Measurements from ENCODE around the gene OVCA2.
"Not testable (repeated sequence)": the region's sequence is repeated elsewhere in the genome, so short reads cannot be mapped to it uniquely, and the experiment has no call there.

OVCA2 gene

DNA sequence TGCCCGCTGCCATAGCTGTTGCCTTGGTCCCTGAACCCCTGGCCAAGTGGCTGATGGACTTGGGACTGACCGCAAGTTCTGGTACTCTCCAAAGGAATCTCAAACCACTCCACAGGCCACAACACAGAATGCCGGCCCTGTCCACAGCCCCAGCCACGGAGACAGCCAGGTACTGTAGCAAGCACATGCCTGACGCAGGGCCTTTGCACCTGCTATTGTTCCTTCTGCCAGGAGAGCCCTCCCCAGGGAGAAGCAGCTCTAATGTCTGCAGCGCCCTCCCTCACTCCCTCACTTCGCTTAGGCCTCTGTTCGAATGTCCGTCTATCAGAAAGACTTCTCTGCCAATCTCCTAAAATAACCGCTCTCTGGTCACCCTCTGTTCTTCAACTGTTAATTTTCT lies 32.1 kb upstream of the OVCA2 start:
- H3K9ac ChIP-seq (ENCODE audit: low read depth, low read length) = no peak overlapping the region
- TF ChIP-seq EZH2 (IDR thresholded peaks at IDR 0.05; ENCODE audit: borderline replicate concordance, low read depth, low read length, severe bottlenecking) = no peak
- TF ChIP-seq, protein P1, sequence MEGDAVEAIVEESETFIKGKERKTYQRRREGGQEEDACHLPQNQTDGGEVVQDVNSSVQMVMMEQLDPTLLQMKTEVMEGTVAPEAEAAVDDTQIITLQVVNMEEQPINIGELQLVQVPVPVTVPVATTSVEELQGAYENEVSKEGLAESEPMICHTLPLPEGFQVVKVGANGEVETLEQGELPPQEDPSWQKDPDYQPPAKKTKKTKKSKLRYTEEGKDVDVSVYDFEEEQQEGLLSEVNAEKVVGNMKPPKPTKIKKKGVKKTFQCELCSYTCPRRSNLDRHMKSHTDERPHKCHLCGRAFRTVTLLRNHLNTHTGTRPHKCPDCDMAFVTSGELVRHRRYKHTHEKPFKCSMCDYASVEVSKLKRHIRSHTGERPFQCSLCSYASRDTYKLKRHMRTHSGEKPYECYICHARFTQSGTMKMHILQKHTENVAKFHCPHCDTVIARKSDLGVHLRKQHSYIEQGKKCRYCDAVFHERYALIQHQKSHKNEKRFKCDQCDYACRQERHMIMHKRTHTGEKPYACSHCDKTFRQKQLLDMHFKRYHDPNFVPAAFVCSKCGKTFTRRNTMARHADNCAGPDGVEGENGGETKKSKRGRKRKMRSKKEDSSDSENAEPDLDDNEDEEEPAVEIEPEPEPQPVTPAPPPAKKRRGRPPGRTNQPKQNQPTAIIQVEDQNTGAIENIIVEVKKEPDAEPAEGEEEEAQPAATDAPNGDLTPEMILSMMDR (IDR thresholded peaks at IDR 0.05; ENCODE audit: borderline replicate concordance, extremely low read depth, low read length, poor library complexity, severe bottlenecking) = no peak
- DNase-seq (no peak), ATAC-seq (ENCODE audit: insufficient read depth, low read depth) (no peak)
- peaks cover 11% of the 10 kb centered on the region for H3K4me1 ChIP-seq (ENCODE audit: insufficient read depth, low read length)
- H3K4me2 ChIP-seq (ENCODE audit: insufficient read depth, low read length) = no peak overlapping the region
- H3K27me3 ChIP-seq (ENCODE audit: insufficient read depth, low read length, poor library complexity) = peaks cover 6% of the 10 kb centered on the region
- H3K4me3 ChIP-seq (ENCODE audit: low read depth in 1 of 2, low read length in 2 of 2) = no peak overlapping the region
- H3K79me2 ChIP-seq (ENCODE audit: insufficient read depth, low read length) = no peaks in the 10 kb centered on the region
- no peaks in the 10 kb centered on the region for H3K36me3 ChIP-seq (ENCODE audit: insufficient read depth, low read length)
- no peaks in the 10 kb centered on the region for H3K9me3 ChIP-seq (ENCODE audit: insufficient read depth, low read length, severe bottlenecking)
- H3K27ac ChIP-seq (ENCODE audit: low read length) = no peak overlapping the region
- no peak overlapping the region for H2AFZ ChIP-seq (ENCODE audit: low read depth, low read length)
- no peaks in the 10 kb centered on the region for H4K20me1 ChIP-seq (ENCODE audit: insufficient read depth, low read length)

DNA sequence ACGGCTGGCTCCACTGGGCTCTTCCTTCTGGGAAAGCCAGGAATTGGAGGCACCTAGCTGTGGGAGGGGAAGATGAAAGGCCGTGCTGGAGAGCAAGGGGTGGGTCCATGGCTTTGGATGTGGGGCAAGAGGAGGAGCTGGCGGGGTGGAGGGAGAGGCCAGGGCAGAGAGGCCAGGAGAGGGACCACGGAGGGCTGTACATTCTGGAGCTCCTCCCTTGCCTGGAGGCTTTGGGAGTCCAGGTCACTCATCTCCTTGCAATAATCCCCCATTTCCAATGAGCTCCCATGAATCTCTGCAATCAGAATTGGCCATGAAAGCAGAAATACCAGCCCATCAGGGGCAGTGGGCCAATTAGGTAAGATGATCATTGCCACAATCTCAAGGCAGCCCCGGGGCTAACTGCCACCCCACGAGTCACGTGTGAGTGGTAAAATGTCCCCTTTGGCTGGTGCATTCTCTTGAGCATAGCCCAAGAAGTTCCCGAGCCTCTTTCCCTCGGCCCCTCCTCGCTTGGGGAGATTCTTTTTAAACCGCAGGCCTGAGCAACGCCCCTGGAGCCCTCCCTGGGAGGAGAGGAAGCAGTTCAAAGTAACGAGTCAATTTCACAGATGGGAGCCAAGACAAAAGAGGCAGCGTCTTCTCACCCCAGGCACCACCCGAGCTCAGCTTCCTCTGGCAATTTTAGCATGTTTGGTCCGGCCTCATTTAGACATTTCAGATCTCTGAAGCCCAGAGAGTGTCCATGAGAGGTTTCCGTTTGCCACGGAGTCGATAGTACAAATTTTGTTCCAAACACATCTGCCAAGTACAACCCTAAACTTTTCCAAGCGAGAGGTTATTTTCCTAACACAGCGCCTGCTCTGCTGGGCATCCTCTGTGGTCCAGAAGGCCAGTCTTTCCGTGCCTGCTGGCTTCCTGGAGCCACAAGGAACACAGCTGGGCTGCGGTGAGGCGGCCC lies 30.1 kb upstream of the OVCA2 start:
- peaks cover 6% of the 10 kb centered on the region for H3K27me3 ChIP-seq (ENCODE audit: insufficient read depth, low read length, poor library complexity)
- DNase-seq (peak; percentile 26), ATAC-seq (ENCODE audit: insufficient read depth, low read depth) (peak; percentile 49; the same call in 2 of the 3 replicates)
- peaks cover 11% of the 10 kb centered on the region for H3K4me1 ChIP-seq (ENCODE audit: insufficient read depth, low read length)
- H3K27ac ChIP-seq (ENCODE audit: low read length) = no peak overlapping the region
- no peaks in the 10 kb centered on the region for H3K36me3 ChIP-seq (ENCODE audit: insufficient read depth, low read length)
- H3K4me2 ChIP-seq (ENCODE audit: insufficient read depth, low read length) = peak overlapping the region; percentile 17; the same call in 1 of the 2 replicates
- no peak overlapping the region for H3K4me3 ChIP-seq (ENCODE audit: low read depth in 1 of 2, low read length in 2 of 2)
- no peak overlapping the region for H3K9ac ChIP-seq (ENCODE audit: low read depth, low read length)
- H2AFZ ChIP-seq (ENCODE audit: low read depth, low read length) = no peak overlapping the region
- no peaks in the 10 kb centered on the region for H3K79me2 ChIP-seq (ENCODE audit: insufficient read depth, low read length)
- no peaks in the 10 kb centered on the region for H3K9me3 ChIP-seq (ENCODE audit: insufficient read depth, low read length, severe bottlenecking)
- no peaks in the 10 kb centered on the region; the same call in 1 of the 2 replicates for H4K20me1 ChIP-seq (ENCODE audit: insufficient read depth, low read length)
- TF ChIP-seq, protein P1 (IDR thresholded peaks at IDR 0.05; ENCODE audit: borderline replicate concordance, extremely low read depth, low read length, poor library complexity, severe bottlenecking) = no peak
- no peak for TF ChIP-seq EZH2 (IDR thresholded peaks at IDR 0.05; ENCODE audit: borderline replicate concordance, low read depth, low read length, severe bottlenecking)

DNA sequence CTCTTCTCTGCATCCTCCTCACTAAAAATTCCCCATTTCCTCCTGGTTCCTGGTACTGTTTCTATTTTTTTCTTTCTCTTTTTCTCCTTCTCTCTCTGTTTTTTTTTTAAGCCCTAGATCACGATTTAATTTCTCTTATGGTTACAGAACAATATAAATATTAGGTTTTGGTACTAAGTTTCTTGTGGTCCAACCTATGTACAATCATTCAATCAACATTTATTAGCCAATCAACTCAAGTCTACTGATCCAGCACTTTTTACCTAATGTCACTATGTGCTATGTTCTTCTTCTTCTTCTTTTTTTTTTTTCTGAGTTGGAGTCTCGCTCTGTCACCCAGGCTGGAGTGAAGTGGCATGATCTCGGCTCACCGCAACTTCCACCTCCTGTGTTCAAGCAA lies 29.3 kb upstream of the OVCA2 start:
- Histone ChIP-seq H3K27ac (ENCODE audit: low read length) (no peak overlapping the region), H3K4me3 (ENCODE audit: low read depth in 1 of 2, low read length in 2 of 2) (no peak overlapping the region), H3K79me2 (ENCODE audit: insufficient read depth, low read length) (no peaks in the 10 kb centered on the region), H3K9me3 (ENCODE audit: insufficient read depth, low read length, severe bottlenecking) (no peaks in the 10 kb centered on the region), H4K20me1 (ENCODE audit: insufficient read depth, low read length) (no peaks in the 10 kb centered on the region; the same call in 1 of the 2 replicates), H2AFZ (ENCODE audit: low read depth, low read length) (no peak overlapping the region), H3K4me1 (ENCODE audit: insufficient read depth, low read length) (peaks cover 11% of the 10 kb centered on the region), H3K27me3 (ENCODE audit: insufficient read depth, low read length, poor library complexity) (peaks cover 6% of the 10 kb centered on the region), H3K9ac (ENCODE audit: low read depth, low read length) (no peak overlapping the region), H3K36me3 (ENCODE audit: insufficient read depth, low read length) (no peaks in the 10 kb centered on the region), H3K4me2 (ENCODE audit: insufficient read depth, low read length) (no peak overlapping the region)
- no peak for DNase-seq
- ATAC-seq (ENCODE audit: insufficient read depth, low read depth) = no peak
- TF ChIP-seq, protein P1 (IDR thresholded peaks at IDR 0.05; ENCODE audit: borderline replicate concordance, extremely low read depth, low read length, poor library complexity, severe bottlenecking) = no peak
- no peak for TF ChIP-seq EZH2 (IDR thresholded peaks at IDR 0.05; ENCODE audit: borderline replicate concordance, low read depth, low read length, severe bottlenecking)

DNA sequence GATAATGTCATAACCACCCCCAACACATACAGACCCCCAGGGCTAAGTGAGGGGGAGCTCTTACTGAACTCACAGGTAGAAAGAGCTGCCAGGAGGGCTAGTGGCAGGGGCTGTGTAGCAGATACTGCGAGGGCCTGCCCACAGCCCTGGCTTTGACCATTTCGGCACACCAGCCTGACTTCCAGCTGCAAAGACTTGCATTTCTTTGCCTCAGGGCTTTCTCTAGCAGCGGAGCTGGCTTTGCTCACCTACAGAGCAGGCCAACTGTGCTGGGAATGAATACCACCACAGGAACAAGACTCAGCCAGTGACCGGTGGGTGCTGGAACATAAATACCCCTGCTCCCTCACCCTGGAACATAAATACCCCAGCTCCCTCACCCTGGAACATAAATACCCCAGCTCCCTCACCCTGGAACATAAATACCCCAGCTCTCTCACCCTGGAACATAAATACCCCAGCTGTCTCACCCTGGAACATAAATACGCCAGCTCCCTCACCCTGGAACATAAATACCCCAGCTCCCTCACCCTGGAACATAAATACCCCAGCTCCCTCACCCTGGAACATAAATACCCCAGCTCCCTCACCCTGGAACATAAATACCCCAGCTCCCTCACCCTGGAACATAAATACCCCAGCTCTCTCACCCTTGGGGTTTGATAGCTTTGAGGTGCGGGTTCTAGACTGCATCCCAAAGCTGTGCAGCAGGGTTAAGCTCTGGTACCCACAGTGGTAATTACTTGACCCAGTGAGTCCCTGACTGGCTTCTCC lies 28.4 kb upstream of the OVCA2 start:
- H4K20me1 ChIP-seq (ENCODE audit: insufficient read depth, low read length); H3K4me3 ChIP-seq (ENCODE audit: low read depth in 1 of 2, low read length in 2 of 2); H3K36me3 ChIP-seq (ENCODE audit: insufficient read depth, low read length); H3K27ac ChIP-seq (ENCODE audit: low read length); DNase-seq; H3K4me2 ChIP-seq (ENCODE audit: insufficient read depth, low read length); H2AFZ ChIP-seq (ENCODE audit: low read depth, low read length); ATAC-seq (ENCODE audit: insufficient read depth, low read depth); H3K9me3 ChIP-seq (ENCODE audit: insufficient read depth, low read length, severe bottlenecking); H3K79me2 ChIP-seq (ENCODE audit: insufficient read depth, low read length); H3K9ac ChIP-seq (ENCODE audit: low read depth, low read length): not testable (repeated sequence)
- peaks cover 11% of the 10 kb centered on the region for H3K4me1 ChIP-seq (ENCODE audit: insufficient read depth, low read length)
- H3K27me3 ChIP-seq (ENCODE audit: insufficient read depth, low read length, poor library complexity) = peaks cover 11% of the 10 kb centered on the region

Data from DND-41 (cell line).